K562 (cell line): ENCODE data around the gene SETDB1. TPM values are rescaled to one million over a fixed set of nuclear protein-coding genes. Genes with fewer than 3 reads are reported as not detected.

ENCODE experiments used
- ATF7 ChIP-seq: fragments of 450-650 bp; IDR thresholded peaks from 2 replicates; pipeline ENCODE4 v1.7.1; 2014; ENCODE audit warnings: mild to moderate bottlenecking, moderate library complexity
- CREM ChIP-seq: IDR thresholded peaks from 2 replicates; pipeline ENCODE4 v1.6.1; 2014; ENCODE audit warnings: antibody characterized with exemption, low read depth
- EGR1 ChIP-seq: fragments of 450-650 bp; conservative IDR thresholded peaks from 2 replicates; pipeline ENCODE4 v1.6.1; 2017; ENCODE audit warnings: mild to moderate bottlenecking
- HDAC3 ChIP-seq: fragments of 450-650 bp; IDR thresholded peaks from 2 replicates; pipeline ENCODE4 v1.6.1; 2018; ENCODE audit warnings: borderline replicate concordance, mild to moderate bottlenecking, moderate library complexity; ENCODE audit not compliant: partially characterized antibody
- HDAC6 ChIP-seq: IDR thresholded peaks from 2 replicates; pipeline ENCODE4 v1.6.1; 2012; ENCODE audit warnings: low read depth, mild to moderate bottlenecking, control low read depth, inconsistent platforms, low read length, moderate library complexity
- ILF3 ChIP-seq: fragments of 450-650 bp; IDR thresholded peaks from 2 replicates; pipeline ENCODE4 v1.6.1; 2018; ENCODE audit warnings: antibody characterized with exemption, mild to moderate bottlenecking, moderate library complexity, borderline replicate concordance
- MAFG ChIP-seq: fragments of 450-650 bp; conservative IDR thresholded peaks from 2 replicates; pipeline ENCODE4 v1.6.1; 2016; ENCODE audit warnings: missing genetic modification characterization, missing compliant biosample characterization
- NFATC3 ChIP-seq: fragments of 450-650 bp; IDR thresholded peaks from 2 replicates; pipeline ENCODE4 v1.6.1; 2017; ENCODE audit warnings: mild to moderate bottlenecking
- PHTF2 ChIP-seq: fragments of 250-450 bp; sonication (Bioruptor Pico); IDR thresholded peaks from 2 replicates; pipeline ENCODE4 v1.5.0; 2021; ENCODE audit warnings: mild to moderate bottlenecking
- PRMT5 ChIP-seq: sonication (generic); formaldehyde crosslinking; IDR thresholded peaks from 2 replicates; pipeline ENCODE4 v1.5.0; 2020; ENCODE audit warnings: missing genetic modification reagents
- SMAD1 ChIP-seq: fragments of 150-350 bp; IDR thresholded peaks from 2 replicates; pipeline ENCODE4 v1.6.1; 2014; ENCODE audit warnings: low read length, low read depth; ENCODE audit not compliant: partially characterized antibody
- SMARCC2 ChIP-seq: fragments of 450-650 bp; IDR thresholded peaks from 2 replicates; pipeline ENCODE4 v1.6.1; 2017; ENCODE audit warnings: antibody characterized with exemption, moderate library complexity, mild to moderate bottlenecking, low read depth
- ZNF140 ChIP-seq: fragments of 250-450 bp; sonication (Bioruptor Pico); IDR thresholded peaks from 2 replicates; pipeline ENCODE4 v1.8.0; 2021; ENCODE audit warnings: moderate library complexity, mild to moderate bottlenecking, inconsistent platforms
- ZNF830 ChIP-seq: fragments of 250-450 bp; sonication (Bioruptor Pico); IDR thresholded peaks from 2 replicates; pipeline ENCODE4 v1.5.0; 2021; ENCODE audit warnings: mild to moderate bottlenecking
- polyA plus RNA-seq, 8 experiments: library from polyadenylated mRNA; depleted of rRNA in 4 of 8; stranded (reverse) in 5 of 8; unstranded in 3 of 8; fragments of >200 nt; fragmentation: Nextera tagmentation in 2 of 8; fragmentation: Illumina TruSeq in 1 of 8; extraction: Ambion mirVana in 2 of 8; extraction: Trizol in 1 of 8; gene quantifications; 2 replicates each; pipeline versions ENCODE4 v1.2.1 to v1.2.3, GENCODE V29; 2011 to 2014; ENCODE audit warnings: inconsistent platforms in 1 of 8, missing spikeins in 1 of 8
- total RNA-seq, 7 experiments: library from RNA; depleted of rRNA in 6 of 7; stranded (reverse); fragments of >200 nt in 6 of 7; fragmentation: Illumina TruSeq in 2 of 7; extraction: Trizol in 2 of 7; gene quantifications; 2 replicates each; pipeline versions ENCODE4 v1.2.1 to v1.2.3, GENCODE V29; 2011 to 2021; ENCODE audit warnings: low replicate concordance in 1 of 7
- TF ChIP-seq, protein P1 (sequence below), 3 experiments: fragments of 200-800 bp in 1 of 3; fragments of 250-450 bp in 1 of 3; fragments of 450-650 bp in 1 of 3; sonication (Bioruptor Pico) in 1 of 3; sonication (Bioruptor generic) in 1 of 3; formaldehyde crosslinking in 1 of 3; IDR thresholded peaks; 2 replicates each; pipeline versions ENCODE4 v1.6.1 to v1.8.0; 2016 to 2022; ENCODE audit warnings: mild to moderate bottlenecking in 2 of 3, missing genetic modification characterization in 2 of 3, missing compliant biosample characterization in 1 of 3, moderate library complexity in 1 of 3
- TF ChIP-seq, protein P2 (sequence below): fragments of 250-450 bp; sonication (Bioruptor Pico); IDR thresholded peaks from 2 replicates; pipeline ENCODE4 v1.4.0; 2020; ENCODE audit warnings: mild to moderate bottlenecking, moderate library complexity
- TF ChIP-seq, protein P3 (sequence below), 2 experiments: fragments of 250-450 bp in 1 of 2; fragments of 450-650 bp in 1 of 2; sonication (Bioruptor Pico) in 1 of 2; IDR thresholded peaks; 2 replicates each; pipeline versions ENCODE4 v1.6.1 to v1.8.0; 2016 to 2021; ENCODE audit warnings: mild to moderate bottlenecking in 2 of 2, moderate library complexity in 2 of 2, missing compliant biosample characterization in 1 of 2, missing genetic modification characterization in 1 of 2
- TF ChIP-seq, protein P4 (sequence below): IDR thresholded peaks from 2 replicates; pipeline ENCODE4 v1.6.1; 2012; ENCODE audit warnings: low read depth, low read length, improper control_type of control experiment, borderline replicate concordance
- TF ChIP-seq, protein P5 (sequence below): fragments of 450-650 bp; formaldehyde crosslinking; IDR thresholded peaks from 2 replicates; pipeline ENCODE4 v1.4.0; 2022; ENCODE audit warnings: mild to moderate bottlenecking, moderate library complexity

Gene SETDB1
- total and polyA plus RNA-seq, 9 of the 15 experiments (the other 6 are each of a cell fraction or from before 2014, with no cell fraction given) = 21.5 to 64.4 (median 42.0) TPM

DNA sequence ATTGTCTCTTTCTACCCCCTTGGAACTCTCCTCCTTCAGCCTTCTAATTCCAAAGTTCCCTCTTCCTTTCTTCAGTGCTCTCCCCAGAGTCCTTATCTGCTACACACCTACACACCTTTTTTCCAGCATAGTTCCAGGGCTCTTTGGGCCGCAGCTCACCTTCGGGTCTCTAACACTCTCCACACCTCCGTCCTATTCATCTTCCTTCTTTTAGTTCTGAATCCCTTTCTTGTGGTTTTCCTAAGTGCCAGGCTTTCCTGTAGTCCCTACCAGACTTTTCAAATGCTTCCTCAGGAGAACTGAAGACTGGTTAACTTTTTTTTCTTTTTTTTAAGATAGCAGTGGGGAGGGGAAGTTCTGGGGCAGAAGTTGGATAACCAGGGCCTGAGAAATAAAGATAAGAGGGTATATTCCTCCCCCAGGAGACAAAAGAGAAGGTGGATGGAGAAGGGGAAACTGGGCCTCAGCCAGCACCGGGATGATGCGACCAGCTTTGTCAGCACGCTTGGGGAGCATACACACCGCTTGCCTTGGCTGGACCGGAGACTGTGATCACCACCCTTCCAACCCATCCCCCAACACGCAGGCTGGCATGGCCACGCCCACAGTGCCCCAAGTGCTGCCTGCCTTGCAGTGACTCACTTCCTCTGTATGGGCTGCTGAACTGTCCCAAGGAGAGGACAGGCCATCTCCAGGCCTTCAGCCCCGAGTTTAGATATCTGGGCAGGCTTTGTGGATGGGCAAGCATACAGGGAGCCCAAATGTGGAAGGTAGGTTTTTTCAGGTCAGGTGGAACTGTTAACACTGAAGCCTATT is 50.9 kb downstream of the SETDB1 start (continued):
- TF ChIP-seq, protein P1, sequence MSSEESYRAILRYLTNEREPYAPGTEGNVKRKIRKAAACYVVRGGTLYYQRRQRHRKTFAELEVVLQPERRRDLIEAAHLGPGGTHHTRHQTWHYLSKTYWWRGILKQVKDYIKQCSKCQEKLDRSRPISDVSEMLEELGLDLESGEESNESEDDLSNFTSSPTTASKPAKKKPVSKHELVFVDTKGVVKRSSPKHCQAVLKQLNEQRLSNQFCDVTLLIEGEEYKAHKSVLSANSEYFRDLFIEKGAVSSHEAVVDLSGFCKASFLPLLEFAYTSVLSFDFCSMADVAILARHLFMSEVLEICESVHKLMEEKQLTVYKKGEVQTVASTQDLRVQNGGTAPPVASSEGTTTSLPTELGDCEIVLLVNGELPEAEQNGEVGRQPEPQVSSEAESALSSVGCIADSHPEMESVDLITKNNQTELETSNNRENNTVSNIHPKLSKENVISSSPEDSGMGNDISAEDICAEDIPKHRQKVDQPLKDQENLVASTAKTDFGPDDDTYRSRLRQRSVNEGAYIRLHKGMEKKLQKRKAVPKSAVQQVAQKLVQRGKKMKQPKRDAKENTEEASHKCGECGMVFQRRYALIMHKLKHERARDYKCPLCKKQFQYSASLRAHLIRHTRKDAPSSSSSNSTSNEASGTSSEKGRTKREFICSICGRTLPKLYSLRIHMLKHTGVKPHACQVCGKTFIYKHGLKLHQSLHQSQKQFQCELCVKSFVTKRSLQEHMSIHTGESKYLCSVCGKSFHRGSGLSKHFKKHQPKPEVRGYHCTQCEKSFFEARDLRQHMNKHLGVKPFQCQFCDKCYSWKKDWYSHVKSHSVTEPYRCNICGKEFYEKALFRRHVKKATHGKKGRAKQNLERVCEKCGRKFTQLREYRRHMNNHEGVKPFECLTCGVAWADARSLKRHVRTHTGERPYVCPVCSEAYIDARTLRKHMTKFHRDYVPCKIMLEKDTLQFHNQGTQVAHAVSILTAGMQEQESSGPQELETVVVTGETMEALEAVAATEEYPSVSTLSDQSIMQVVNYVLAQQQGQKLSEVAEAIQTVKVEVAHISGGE (CRISPR knock-in tag; IDR thresholded peaks at IDR 0.05) = peak in 1 of 3 experiments; percentile 46; a peak in 1 of 6 replicates
- TF ChIP-seq ILF3 (no peak), ZNF140 (CRISPR knock-in tag) (no peak), EGR1 (peak; percentile 43), PHTF2 (CRISPR knock-in tag) (no peak), MAFG (tag) (no peak), PRMT5 (CRISPR knock-in tag) (no peak), ZNF830 (no peak), SMARCC2 (peak; percentile 96), ATF7 (peak; percentile 36; the same call in 1 of the 2 replicates), HDAC3 (peak; percentile 71), CREM (peak; percentile 72), NFATC3 (peak; percentile 73), SMAD1 (peak; percentile 70), HDAC6 (no peak)
- TF ChIP-seq, protein P2, sequence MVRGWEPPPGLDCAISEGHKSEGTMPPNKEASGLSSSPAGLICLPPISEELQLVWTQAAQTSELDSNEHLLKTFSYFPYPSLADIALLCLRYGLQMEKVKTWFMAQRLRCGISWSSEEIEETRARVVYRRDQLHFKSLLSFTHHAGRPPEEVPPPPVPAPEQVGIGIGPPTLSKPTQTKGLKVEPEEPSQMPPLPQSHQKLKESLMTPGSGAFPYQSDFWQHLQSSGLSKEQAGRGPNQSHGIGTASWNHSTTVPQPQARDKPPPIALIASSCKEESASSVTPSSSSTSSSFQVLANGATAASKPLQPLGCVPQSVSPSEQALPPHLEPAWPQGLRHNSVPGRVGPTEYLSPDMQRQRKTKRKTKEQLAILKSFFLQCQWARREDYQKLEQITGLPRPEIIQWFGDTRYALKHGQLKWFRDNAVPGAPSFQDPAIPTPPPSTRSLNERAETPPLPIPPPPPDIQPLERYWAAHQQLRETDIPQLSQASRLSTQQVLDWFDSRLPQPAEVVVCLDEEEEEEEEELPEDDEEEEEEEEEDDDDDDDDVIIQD (CRISPR knock-in tag) = no peak
- TF ChIP-seq, protein P3, sequence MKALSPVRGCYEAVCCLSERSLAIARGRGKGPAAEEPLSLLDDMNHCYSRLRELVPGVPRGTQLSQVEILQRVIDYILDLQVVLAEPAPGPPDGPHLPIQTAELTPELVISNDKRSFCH (CRISPR knock-in tag; IDR thresholded peaks at IDR 0.05) = 0 out of 2 replicates have a peak, but pooled peaks have one; percentile 39
- TF ChIP-seq, protein P3 (tag; IDR thresholded peaks at IDR 0.05) = peak; percentile 43
- TF ChIP-seq, protein P4, sequence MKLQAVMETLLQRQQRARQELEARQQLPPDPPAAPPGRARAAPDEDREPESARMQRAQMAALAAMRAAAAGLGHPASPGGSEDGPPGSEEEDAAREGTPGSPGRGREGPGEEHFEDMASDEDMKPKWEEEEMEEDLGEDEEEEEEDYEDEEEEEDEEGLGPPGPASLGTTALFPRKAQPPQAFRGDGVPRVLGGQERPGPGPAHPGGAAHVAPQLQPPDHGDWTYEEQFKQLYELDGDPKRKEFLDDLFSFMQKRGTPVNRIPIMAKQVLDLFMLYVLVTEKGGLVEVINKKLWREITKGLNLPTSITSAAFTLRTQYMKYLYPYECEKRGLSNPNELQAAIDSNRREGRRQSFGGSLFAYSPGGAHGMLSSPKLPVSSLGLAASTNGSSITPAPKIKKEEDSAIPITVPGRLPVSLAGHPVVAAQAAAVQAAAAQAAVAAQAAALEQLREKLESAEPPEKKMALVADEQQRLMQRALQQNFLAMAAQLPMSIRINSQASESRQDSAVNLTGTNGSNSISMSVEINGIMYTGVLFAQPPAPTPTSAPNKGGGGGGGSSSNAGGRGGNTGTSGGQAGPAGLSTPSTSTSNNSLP = peak; percentile 34; the same call in 1 of the 2 replicates
- TF ChIP-seq, protein P5, sequence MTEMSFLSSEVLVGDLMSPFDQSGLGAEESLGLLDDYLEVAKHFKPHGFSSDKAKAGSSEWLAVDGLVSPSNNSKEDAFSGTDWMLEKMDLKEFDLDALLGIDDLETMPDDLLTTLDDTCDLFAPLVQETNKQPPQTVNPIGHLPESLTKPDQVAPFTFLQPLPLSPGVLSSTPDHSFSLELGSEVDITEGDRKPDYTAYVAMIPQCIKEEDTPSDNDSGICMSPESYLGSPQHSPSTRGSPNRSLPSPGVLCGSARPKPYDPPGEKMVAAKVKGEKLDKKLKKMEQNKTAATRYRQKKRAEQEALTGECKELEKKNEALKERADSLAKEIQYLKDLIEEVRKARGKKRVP (CRISPR knock-in tag) = no peak
